Prostate gland (tissue), 2 donors: ENCODE results near the gene C16orf89. TPM values are rescaled to one million over a fixed set of nuclear protein-coding genes. Genes with fewer than 3 reads are reported as not detected.

Experiments
- DNase-seq: peaks from one replicate; pipeline ENCODE4 v3.0.0-alpha.2; 2019; ENCODE audit warnings: low spot score
- H3K27ac ChIP-seq, 2 donors: fragments of 200-600 bp; sonication (generic); 2 replicates each; pipeline ENCODE4 v1.5.1; 2017 to 2019
- H3K27me3 ChIP-seq: fragments of 200-600 bp; sonication (generic); replicated peaks from 2 replicates; pipeline ENCODE4 v1.5.1; 2019; ENCODE audit not compliant: insufficient read depth
- H3K36me3 ChIP-seq, 2 donors: fragments of 200-600 bp; sonication (generic); 1 replicate in 1 of 2; 2 replicates in 1 of 2; pipeline versions ENCODE4 v1.5.1 to v1.8.1; 2017 to 2019
- H3K4me1 ChIP-seq: fragments of 200-600 bp; sonication (generic); replicated peaks from 2 replicates; pipeline ENCODE4 v1.5.1; 2019
- H3K4me3 ChIP-seq, 2 donors: fragments of 200-600 bp; sonication (generic); 2 replicates each; pipeline ENCODE4 v1.5.1; 2017 to 2019
- H3K9me3 ChIP-seq: fragments of 200-600 bp; sonication (generic); 2 replicates; pipeline ENCODE4 v1.5.1; 2017
- POLR2A ChIP-seq: fragments of 450-650 bp; IDR thresholded peaks from one replicate; pipeline ENCODE4 v1.6.1; 2016; ENCODE audit warnings: antibody characterized with exemption, mild to moderate bottlenecking
- POLR2AphosphoS5 ChIP-seq: sonication (generic); formaldehyde crosslinking; IDR thresholded peaks from one replicate; pipeline ENCODE4 v1.6.1; 2017; ENCODE audit warnings: antibody characterized with exemption
- WGBS: methylation state at CpG from one replicate; pipeline ENCODE4 v1.1.5; 2018; 5-methylcytosine and 5-hydroxymethylcytosine counted together
- intact Hi-C: fragments of 100-400 bp; cut with DNase I; formaldehyde crosslinking; loops from one replicate; pipeline ENCODE4 v1.14.2; 2022
- total RNA-seq, 2 donors: library from RNA; depleted of rRNA; stranded (reverse); fragments of >200 nt; gene quantifications; one replicate each; pipeline ENCODE4 v1.1.0, GENCODE V29; 2016
- TF ChIP-seq, protein P1 (sequence below), 4 experiments: fragments of 200-600 bp in 2 of 4; fragments of 450-650 bp in 2 of 4; sonication (generic) in 2 of 4; IDR thresholded peaks; 1 replicate in 3 of 4; 2 replicates in 1 of 4; pipeline ENCODE4 v1.5.1; 2016 to 2019; ENCODE audit warnings: antibody characterized with exemption in 4 of 4, mild to moderate bottlenecking in 2 of 4, moderate library complexity in 2 of 4

Gene C16orf89
- total RNA-seq, 2 donors from 2014 or later = 6.6 to 29.4 TPM

DNA sequence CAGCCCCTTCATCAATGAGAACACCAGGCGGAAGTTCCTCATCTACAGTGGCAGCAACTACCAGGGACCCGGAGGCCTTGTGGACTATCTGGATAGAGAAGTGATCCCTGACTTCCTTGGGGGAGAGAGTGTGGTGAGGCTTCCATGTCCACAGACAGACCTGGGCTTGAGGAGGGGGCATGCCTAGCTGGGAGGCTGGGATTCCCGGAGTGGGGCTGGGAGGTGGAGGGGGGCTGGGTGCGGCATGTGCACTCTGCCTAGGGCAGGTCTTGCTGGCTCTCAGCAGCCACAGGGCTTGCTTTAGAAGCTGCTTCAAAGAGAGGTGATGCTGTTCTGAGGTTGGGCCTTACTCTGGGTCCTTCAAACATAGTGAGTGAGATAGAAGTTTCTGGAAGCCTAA, 59.8 kb downstream of the C16orf89 start:
- no peak overlapping the region for H3K4me3 ChIP-seq
- intact Hi-C loops = no loop called here
- 73% methylated on average over 4 of the region's 4 CpGs for WGBS
- TF ChIP-seq POLR2AphosphoS5 = no peak
- TF ChIP-seq POLR2A = no peak
- TF ChIP-seq, protein P1, sequence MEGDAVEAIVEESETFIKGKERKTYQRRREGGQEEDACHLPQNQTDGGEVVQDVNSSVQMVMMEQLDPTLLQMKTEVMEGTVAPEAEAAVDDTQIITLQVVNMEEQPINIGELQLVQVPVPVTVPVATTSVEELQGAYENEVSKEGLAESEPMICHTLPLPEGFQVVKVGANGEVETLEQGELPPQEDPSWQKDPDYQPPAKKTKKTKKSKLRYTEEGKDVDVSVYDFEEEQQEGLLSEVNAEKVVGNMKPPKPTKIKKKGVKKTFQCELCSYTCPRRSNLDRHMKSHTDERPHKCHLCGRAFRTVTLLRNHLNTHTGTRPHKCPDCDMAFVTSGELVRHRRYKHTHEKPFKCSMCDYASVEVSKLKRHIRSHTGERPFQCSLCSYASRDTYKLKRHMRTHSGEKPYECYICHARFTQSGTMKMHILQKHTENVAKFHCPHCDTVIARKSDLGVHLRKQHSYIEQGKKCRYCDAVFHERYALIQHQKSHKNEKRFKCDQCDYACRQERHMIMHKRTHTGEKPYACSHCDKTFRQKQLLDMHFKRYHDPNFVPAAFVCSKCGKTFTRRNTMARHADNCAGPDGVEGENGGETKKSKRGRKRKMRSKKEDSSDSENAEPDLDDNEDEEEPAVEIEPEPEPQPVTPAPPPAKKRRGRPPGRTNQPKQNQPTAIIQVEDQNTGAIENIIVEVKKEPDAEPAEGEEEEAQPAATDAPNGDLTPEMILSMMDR (IDR thresholded peaks at IDR 0.05) = no peak
- H3K4me1 ChIP-seq = no peaks in the 10 kb centered on the region
- DNase-seq = no peak
- H3K36me3 ChIP-seq = no peaks in the 10 kb centered on the region
- no peaks in the 10 kb centered on the region for H3K27me3 ChIP-seq
- no peak overlapping the region for H3K27ac ChIP-seq
- H3K9me3 ChIP-seq = no peaks in the 10 kb centered on the region

DNA sequence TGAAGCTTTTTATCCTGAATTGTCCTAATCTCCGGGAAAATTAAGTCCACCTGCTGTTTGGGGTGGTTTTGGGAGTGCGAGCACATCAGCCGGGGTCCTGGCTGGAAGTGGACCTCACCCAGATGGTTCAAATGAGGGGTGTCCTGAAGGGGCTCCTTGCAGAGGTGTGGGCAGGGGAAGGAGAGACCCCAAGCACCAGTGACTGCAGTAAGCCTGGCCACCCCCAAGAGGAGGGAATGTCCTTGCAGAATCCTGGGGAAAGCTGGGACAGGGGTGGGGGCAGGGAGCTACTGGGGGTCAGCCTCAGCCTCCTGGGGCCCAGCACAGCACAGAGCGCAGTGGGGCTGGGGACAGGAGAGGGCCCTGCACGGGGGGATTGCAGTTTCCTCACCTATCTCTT, 61.4 kb downstream of the C16orf89 start:
- TF ChIP-seq POLR2A (no peak), POLR2AphosphoS5 (no peak)
- TF ChIP-seq, protein P1 (IDR thresholded peaks at IDR 0.05) = no peak
- Histone ChIP-seq H3K4me1 (no peaks in the 10 kb centered on the region), H3K4me3 (no peak overlapping the region), H3K9me3 (no peaks in the 10 kb centered on the region), H3K27me3 (no peaks in the 10 kb centered on the region), H3K36me3 (no peaks in the 10 kb centered on the region), H3K27ac (no peak overlapping the region)
- no peak for DNase-seq
- WGBS = 74% methylated on average over 5 of the region's 5 CpGs
- intact Hi-C loops = no loop called here

DNA sequence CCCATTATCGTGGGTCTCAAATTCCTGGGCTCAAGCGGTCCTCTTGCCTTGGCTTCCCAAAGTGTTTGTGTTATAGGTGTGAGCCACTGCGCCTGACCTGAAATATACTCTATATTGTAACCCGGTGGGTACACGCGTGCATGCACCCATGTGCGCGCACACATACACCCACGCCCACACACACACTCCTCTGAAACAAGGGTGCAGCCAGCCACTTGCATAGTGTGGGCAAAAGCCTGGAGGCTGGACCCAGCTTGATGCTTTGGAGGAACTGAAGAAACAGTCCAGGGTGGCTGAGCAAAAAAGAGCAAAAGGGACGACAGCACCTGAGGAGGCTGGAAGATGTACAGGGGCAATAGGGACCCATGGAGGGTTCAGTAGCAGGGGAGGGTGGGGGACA, 61.9 kb downstream of the C16orf89 start:
- TF ChIP-seq POLR2AphosphoS5 (no peak), POLR2A (no peak)
- TF ChIP-seq, protein P1 (IDR thresholded peaks at IDR 0.05) = no peak
- H3K36me3 ChIP-seq = no peaks in the 10 kb centered on the region

DNA sequence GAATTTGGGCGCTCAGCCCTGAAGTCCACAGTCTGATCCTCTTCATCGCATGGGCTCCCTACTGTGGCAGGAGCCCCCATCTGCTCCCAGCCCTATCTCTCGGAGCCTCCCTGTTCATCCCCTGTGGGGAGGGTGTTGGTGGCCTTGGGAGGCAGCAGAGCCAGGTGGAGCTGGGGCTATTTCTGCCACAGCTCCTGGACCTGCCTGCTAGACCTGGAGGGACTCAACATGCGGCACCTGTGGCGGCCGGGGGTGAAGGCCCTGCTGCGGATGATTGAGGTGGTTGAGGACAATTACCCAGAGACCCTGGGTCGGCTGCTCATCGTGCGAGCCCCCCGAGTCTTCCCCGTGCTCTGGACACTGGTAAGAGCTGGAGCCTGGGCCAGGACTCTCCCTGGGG, 62.5 kb downstream of the C16orf89 start:
- no peak for TF ChIP-seq POLR2AphosphoS5
- TF ChIP-seq, protein P1 (IDR thresholded peaks at IDR 0.05) = no peak
- TF ChIP-seq POLR2A = no peak
- Histone ChIP-seq H3K4me3 (no peak overlapping the region), H3K36me3 (no peaks in the 10 kb centered on the region), H3K27ac (no peak overlapping the region), H3K27me3 (no peaks in the 10 kb centered on the region), H3K4me1 (no peaks in the 10 kb centered on the region), H3K9me3 (no peaks in the 10 kb centered on the region)
- 86% methylated on average over 8 of the region's 12 CpGs for WGBS
- DNase-seq = no peak
- intact Hi-C loops = no loop called here

More for the DNA sequence above, 61.9 kb downstream of the C16orf89 start:
- WGBS = 90% methylated on average over 10 of the region's 10 CpGs
- intact Hi-C loops = no loop called here
- Histone ChIP-seq H3K4me3 (no peak overlapping the region), H3K27me3 (no peaks in the 10 kb centered on the region), H3K4me1 (no peaks in the 10 kb centered on the region), H3K27ac (no peak overlapping the region), H3K9me3 (no peaks in the 10 kb centered on the region)
- DNase-seq = no peak

DNA sequence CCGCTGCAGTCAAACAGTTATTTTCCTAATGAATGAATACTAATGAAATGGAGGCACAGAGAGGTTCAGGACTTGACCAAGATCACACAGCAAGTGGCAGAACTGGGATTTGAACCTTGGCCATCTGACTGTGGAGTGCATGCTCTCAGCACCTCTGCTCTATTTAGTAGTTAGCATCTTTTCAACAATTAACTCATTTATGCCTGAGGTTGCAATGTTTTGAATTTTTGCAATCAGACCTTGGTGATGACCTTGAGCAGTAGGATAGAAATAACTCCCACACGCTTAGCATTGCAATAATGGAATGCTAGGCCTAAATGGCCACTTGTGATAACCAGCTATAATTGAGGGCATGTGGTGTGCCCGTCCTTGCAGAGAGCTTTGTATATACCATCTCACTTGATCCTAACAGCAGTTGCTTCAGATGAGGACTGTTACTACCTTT, 63.0 kb downstream of the C16orf89 start:
- H3K27ac ChIP-seq = no peak overlapping the region
- 83% methylated on average over 3 of the region's 3 CpGs for WGBS
- H3K9me3 ChIP-seq = no peaks in the 10 kb centered on the region
- H3K4me3 ChIP-seq = no peak overlapping the region
- no peak for DNase-seq
- H3K36me3 ChIP-seq = no peaks in the 10 kb centered on the region
- no peak for TF ChIP-seq POLR2AphosphoS5
- no peak for TF ChIP-seq POLR2A
- TF ChIP-seq, protein P1 (IDR thresholded peaks at IDR 0.05) = no peak
- H3K27me3 ChIP-seq = no peaks in the 10 kb centered on the region
- intact Hi-C loops = no loop called here
- H3K4me1 ChIP-seq = no peaks in the 10 kb centered on the region
